GM18498 (cell line): ENCODE results near the gene NT5DC1.

Experiments
- ATAC-seq: cut with Tn5 transposase; IDR thresholded peaks from one replicate; pipeline ENCODE4 v1.9.1; 2021; ENCODE audit warnings: mild to moderate bottlenecking, moderate library complexity; ENCODE audit not compliant: unreplicated experiment

NT5DC1 gene

GRCh38 chr6:116234689-116235088 is 134.0 kb downstream of the NT5DC1 start:
- no peak for ATAC-seq

- ATAC-seq = no peak
Observed at GRCh38 chr6:116238083-116238482, 137.4 kb downstream of the NT5DC1 start.

- ATAC-seq = no peak
Observed at GRCh38 chr6:116239256-116239655, 138.6 kb downstream of the NT5DC1 start.

- ATAC-seq = no peak
Observed at GRCh38 chr6:116239856-116240255, 139.2 kb downstream of the NT5DC1 start.

GRCh38 chr6:116244284-116244683 is 143.6 kb downstream of the NT5DC1 start:
- no peak for ATAC-seq

GRCh38 chr6:116246089-116246488 is 145.4 kb downstream of the NT5DC1 start:
- ATAC-seq = no peak

GRCh38 chr6:116247285-116247684 is 146.6 kb downstream of the NT5DC1 start:
- no peak for ATAC-seq

GRCh38 chr6:116248577-116248976 is 147.9 kb downstream of the NT5DC1 start:
- ATAC-seq = no peak

- no peak for ATAC-seq
Observed at GRCh38 chr6:116251568-116252384, 151.1 kb downstream of the NT5DC1 start.

GRCh38 chr6:116253188-116253504 is 152.5 kb downstream of the NT5DC1 start:
- no peak for ATAC-seq

- peak; percentile 100 for ATAC-seq
Observed at GRCh38 chr6:116253505-116254296, 153.0 kb downstream of the NT5DC1 start, which contains the start of gene TSPYL4. TSPYL4 (minus strand) TSS chr6:116254075; CDS start chr6:116254008, 67 bp downstream.

GRCh38 chr6:116254297-116255056 is 153.8 kb downstream of the NT5DC1 start:
- peak; percentile 30 for ATAC-seq

GRCh38 chr6:116255246-116255800 is 154.7 kb downstream of the NT5DC1 start:
- ATAC-seq = no peak

GRCh38 chr6:116256694-116257093 is 156.0 kb downstream of the NT5DC1 start:
- ATAC-seq = no peak

GRCh38 chr6:116258520-116258919 is 157.9 kb downstream of the NT5DC1 start:
- ATAC-seq = no peak

- no peak for ATAC-seq
Observed at GRCh38 chr6:116263353-116263752, 162.7 kb downstream of the NT5DC1 start.

GRCh38 chr6:116265041-116265829 is 164.6 kb downstream of the NT5DC1 start:
- ATAC-seq = no peak

- ATAC-seq = no peak
Observed at GRCh38 chr6:116266803-116267202, 166.2 kb downstream of the NT5DC1 start.

GRCh38 chr6:116267836-116268588 is 167.4 kb downstream of the NT5DC1 start:
- ATAC-seq = no peak
